Endothelial cell (in vitro differentiated cells): ENCODE measurements around the gene PPIL4. TPM values are rescaled to one million over a fixed set of nuclear protein-coding genes. Genes with fewer than 3 reads are reported as not detected.
"Not testable (repeated sequence)": the region's sequence is repeated elsewhere in the genome, so short reads cannot be mapped to it uniquely, and the experiment has no call there.

Experiments used
- DNase-seq: peaks from one replicate; pipeline ENCODE4 v3.0.0; 2021; ENCODE audit warnings: low spot score
- H3K27ac Mint-ChIP-seq: one replicate; pipeline ENCODE4 v1.8.0; 2021; ENCODE audit warnings: mixed read lengths, inconsistent platforms; ENCODE audit not compliant: unreplicated experiment
- H3K27me3 Mint-ChIP-seq: one replicate; pipeline ENCODE4 v1.8.0; 2021; ENCODE audit warnings: mild to moderate bottlenecking, moderate library complexity, mixed read lengths, inconsistent platforms; ENCODE audit not compliant: unreplicated experiment
- H3K36me3 Mint-ChIP-seq: one replicate; pipeline ENCODE4 v1.8.0; 2021; ENCODE audit warnings: mild to moderate bottlenecking, low read depth, mixed read lengths, inconsistent platforms; ENCODE audit not compliant: unreplicated experiment
- H3K4me1 Mint-ChIP-seq: one replicate; pipeline ENCODE4 v1.8.0; 2021; ENCODE audit warnings: mild to moderate bottlenecking, mixed read lengths, inconsistent platforms; ENCODE audit not compliant: unreplicated experiment
- H3K4me3 Mint-ChIP-seq: one replicate; pipeline ENCODE4 v1.8.0; 2021; ENCODE audit warnings: mild to moderate bottlenecking, mixed read lengths, inconsistent platforms; ENCODE audit not compliant: unreplicated experiment
- H3K9me3 Mint-ChIP-seq: one replicate; pipeline ENCODE4 v1.8.0; 2021; ENCODE audit warnings: mixed read lengths, inconsistent platforms; ENCODE audit not compliant: unreplicated experiment
- total RNA-seq: library from RNA; stranded (reverse); fragmentation: NEBNext Ultra II Directional; extraction: Animal tissue kit (Norgen Biotek cat#: 25700); gene quantifications from one replicate; pipeline ENCODE4 v1.2.1, GENCODE V29; 2021; ENCODE audit not compliant: unreplicated experiment
- TF ChIP-seq, protein P1 (sequence below): fragments of 200-600 bp; sonication (generic); IDR thresholded peaks from one replicate; pipeline ENCODE4 v1.5.0; 2021; ENCODE audit warnings: antibody characterized with exemption; ENCODE audit not compliant: unreplicated experiment

Gene PPIL4
- total RNA-seq, 1 donor from 2014 or later = 25.5 TPM

- TF ChIP-seq, protein P1, sequence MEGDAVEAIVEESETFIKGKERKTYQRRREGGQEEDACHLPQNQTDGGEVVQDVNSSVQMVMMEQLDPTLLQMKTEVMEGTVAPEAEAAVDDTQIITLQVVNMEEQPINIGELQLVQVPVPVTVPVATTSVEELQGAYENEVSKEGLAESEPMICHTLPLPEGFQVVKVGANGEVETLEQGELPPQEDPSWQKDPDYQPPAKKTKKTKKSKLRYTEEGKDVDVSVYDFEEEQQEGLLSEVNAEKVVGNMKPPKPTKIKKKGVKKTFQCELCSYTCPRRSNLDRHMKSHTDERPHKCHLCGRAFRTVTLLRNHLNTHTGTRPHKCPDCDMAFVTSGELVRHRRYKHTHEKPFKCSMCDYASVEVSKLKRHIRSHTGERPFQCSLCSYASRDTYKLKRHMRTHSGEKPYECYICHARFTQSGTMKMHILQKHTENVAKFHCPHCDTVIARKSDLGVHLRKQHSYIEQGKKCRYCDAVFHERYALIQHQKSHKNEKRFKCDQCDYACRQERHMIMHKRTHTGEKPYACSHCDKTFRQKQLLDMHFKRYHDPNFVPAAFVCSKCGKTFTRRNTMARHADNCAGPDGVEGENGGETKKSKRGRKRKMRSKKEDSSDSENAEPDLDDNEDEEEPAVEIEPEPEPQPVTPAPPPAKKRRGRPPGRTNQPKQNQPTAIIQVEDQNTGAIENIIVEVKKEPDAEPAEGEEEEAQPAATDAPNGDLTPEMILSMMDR = no peak
- Mint-ChIP-seq H3K9me3 (no peaks in the 10 kb centered on the region), H3K36me3 (no peaks in the 10 kb centered on the region), H3K4me1 (peaks cover 20% of the 10 kb centered on the region), H3K27ac (no peak overlapping the region), H3K27me3 (peaks cover 2% of the 10 kb centered on the region), H3K4me3 (no peak overlapping the region)
- no peak for DNase-seq
Observed at GRCh38 chr6:149501201-149501600, 44.6 kb downstream of the PPIL4 start.

- TF ChIP-seq, protein P1 = no peak
- peaks cover 20% of the 10 kb centered on the region for H3K4me1 Mint-ChIP-seq
- no peak overlapping the region for H3K27ac Mint-ChIP-seq
Observed at GRCh38 chr6:149500096-149500495, 45.7 kb downstream of the PPIL4 start.

GRCh38 chr6:149499066-149499465 is 46.8 kb downstream of the PPIL4 start:
- Mint-ChIP-seq H3K4me1 (peaks cover 15% of the 10 kb centered on the region), H3K36me3 (no peaks in the 10 kb centered on the region), H3K4me3 (no peak overlapping the region), H3K27me3 (no peaks in the 10 kb centered on the region), H3K9me3 (no peaks in the 10 kb centered on the region), H3K27ac (no peak overlapping the region)
- TF ChIP-seq, protein P1 = no peak
- DNase-seq = no peak

More at GRCh38 chr6:149500096-149500495, 45.7 kb downstream of the PPIL4 start:
- H3K4me3 Mint-ChIP-seq = no peak overlapping the region
- no peaks in the 10 kb centered on the region for H3K9me3 Mint-ChIP-seq
- no peaks in the 10 kb centered on the region for H3K27me3 Mint-ChIP-seq
- no peak for DNase-seq
- no peaks in the 10 kb centered on the region for H3K36me3 Mint-ChIP-seq

- no peak for DNase-seq
- H3K9me3 Mint-ChIP-seq = no peaks in the 10 kb centered on the region
- H3K27me3 Mint-ChIP-seq = no peaks in the 10 kb centered on the region
- H3K27ac Mint-ChIP-seq = no peak overlapping the region
- no peaks in the 10 kb centered on the region for H3K36me3 Mint-ChIP-seq
- H3K4me3 Mint-ChIP-seq = no peak overlapping the region
- peaks cover 3% of the 10 kb centered on the region for H3K4me1 Mint-ChIP-seq
- TF ChIP-seq, protein P1 = no peak
Observed at GRCh38 chr6:149497365-149497764, 48.5 kb downstream of the PPIL4 start.

- H3K36me3 Mint-ChIP-seq, H3K27me3 Mint-ChIP-seq, H3K27ac Mint-ChIP-seq, H3K4me1 Mint-ChIP-seq, H3K4me3 Mint-ChIP-seq, DNase-seq, H3K9me3 Mint-ChIP-seq: not testable (repeated sequence)
Observed at GRCh38 chr6:149496597-149496996, 49.2 kb downstream of the PPIL4 start.

DNA sequence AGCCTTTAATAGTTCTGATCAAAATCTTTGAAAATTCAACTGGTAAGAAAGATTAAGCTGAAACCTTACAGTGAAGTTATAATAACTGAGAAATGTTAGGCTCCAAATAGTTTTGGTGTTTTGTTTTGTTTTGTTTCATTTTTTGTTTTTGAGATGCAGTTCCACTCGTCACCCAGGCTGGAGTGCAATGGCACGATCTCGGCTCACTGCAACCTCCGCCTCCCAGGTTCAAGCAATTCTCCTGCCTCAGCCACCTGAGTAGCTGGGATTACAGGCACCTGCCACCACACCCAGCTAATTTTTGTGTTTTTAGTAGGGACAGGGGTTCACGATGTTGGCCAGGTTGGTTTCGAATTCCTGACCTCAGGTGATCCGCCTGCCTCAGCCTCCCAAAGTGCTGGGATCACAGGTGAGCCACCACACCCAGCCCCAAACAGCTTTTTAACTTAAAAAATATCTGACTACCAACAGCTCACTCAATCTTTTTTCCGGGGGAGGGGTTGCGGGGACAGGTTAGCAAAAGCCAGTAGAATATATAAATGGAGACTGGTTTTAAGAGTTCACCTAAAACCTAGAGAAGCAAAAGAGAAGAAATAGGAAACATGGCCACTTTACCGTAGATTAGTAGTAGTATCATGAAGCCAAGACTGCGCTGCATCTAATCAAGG is 50.4 kb downstream of the PPIL4 start:
- not testable (repeated sequence) for H3K4me1 Mint-ChIP-seq, H3K4me3 Mint-ChIP-seq, H3K9me3 Mint-ChIP-seq, H3K27ac Mint-ChIP-seq, H3K36me3 Mint-ChIP-seq, DNase-seq, H3K27me3 Mint-ChIP-seq

DNA sequence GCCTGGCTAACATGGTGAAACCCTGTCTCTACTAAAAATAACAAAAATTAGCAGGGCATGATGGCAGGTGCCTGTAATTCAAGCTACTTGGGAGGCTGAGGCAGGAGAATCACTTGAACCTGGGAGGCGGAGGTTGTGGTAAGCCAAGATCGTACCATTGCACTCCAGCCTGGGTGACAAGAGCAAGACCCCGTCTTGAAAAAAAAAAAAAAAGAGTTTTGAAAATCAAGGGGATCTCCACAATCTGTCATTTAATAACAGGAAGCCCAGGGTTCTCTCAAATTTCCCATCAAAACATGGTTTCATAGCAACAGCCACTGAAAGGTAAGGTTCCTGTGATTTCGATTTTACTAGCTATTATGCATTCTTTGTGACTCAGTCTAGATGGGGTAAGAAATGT is 51.0 kb downstream of the PPIL4 start:
- not testable (repeated sequence) for DNase-seq, H3K9me3 Mint-ChIP-seq, H3K4me3 Mint-ChIP-seq, H3K4me1 Mint-ChIP-seq, H3K27me3 Mint-ChIP-seq, H3K27ac Mint-ChIP-seq, H3K36me3 Mint-ChIP-seq
